GM21576 (cell line): ENCODE data around the gene ZNF581.

Experiments used
- ATAC-seq: cut with Tn5 transposase; IDR thresholded peaks from one replicate; pipeline ENCODE4 v1.9.1; 2021; ENCODE audit warnings: mild to moderate bottlenecking, moderate library complexity; ENCODE audit not compliant: unreplicated experiment

ZNF581 gene

GRCh38 chr19:55661826-55662225 is 18.4 kb downstream of the ZNF581 start:
- no peak for ATAC-seq

DNA sequence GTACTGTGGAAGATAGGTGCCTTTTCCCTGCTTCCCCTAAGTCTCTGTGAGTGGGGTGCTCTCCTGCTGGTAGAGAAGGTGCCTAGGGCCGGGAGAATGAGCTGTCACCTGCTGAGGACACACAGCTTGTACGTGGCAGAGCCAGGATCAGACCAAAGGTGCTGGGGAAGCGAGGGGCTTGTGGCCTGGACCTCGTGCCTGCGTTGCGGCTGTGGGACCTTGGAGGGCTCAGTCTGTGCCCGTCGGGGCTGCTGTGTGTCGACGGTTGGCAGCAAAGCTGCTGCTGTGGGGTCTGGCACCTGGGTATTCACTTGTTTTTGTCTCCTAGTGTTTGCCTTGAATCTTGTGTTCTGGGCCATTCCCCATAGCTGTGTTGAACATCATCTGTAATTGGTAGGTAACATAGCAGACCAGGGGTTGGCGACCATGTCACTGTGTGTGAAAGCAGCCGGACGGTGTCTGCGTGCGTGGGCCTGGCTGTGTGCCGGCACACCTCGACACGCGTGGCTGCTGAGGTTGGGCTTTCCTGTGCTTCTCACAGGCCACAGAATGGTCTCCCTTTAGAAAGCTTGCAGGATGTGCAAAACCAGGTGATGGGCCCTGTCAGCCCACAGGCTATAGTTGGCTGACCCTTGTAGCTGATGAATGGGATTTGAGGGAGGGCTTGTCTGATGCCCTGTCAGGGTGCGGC is 20.5 kb downstream of the ZNF581 start:
- ATAC-seq: no peak

GRCh38 chr19:55666343-55667005 is 23.0 kb downstream of the ZNF581 start:
- ATAC-seq: no peak

- no peak for ATAC-seq
Observed at GRCh38 chr19:55667006-55667381, 23.5 kb downstream of the ZNF581 start.

- no peak for ATAC-seq
Observed at GRCh38 chr19:55667511-55667910, 24.1 kb downstream of the ZNF581 start.

GRCh38 chr19:55667958-55668357 is 24.5 kb downstream of the ZNF581 start:
- ATAC-seq: no peak

DNA sequence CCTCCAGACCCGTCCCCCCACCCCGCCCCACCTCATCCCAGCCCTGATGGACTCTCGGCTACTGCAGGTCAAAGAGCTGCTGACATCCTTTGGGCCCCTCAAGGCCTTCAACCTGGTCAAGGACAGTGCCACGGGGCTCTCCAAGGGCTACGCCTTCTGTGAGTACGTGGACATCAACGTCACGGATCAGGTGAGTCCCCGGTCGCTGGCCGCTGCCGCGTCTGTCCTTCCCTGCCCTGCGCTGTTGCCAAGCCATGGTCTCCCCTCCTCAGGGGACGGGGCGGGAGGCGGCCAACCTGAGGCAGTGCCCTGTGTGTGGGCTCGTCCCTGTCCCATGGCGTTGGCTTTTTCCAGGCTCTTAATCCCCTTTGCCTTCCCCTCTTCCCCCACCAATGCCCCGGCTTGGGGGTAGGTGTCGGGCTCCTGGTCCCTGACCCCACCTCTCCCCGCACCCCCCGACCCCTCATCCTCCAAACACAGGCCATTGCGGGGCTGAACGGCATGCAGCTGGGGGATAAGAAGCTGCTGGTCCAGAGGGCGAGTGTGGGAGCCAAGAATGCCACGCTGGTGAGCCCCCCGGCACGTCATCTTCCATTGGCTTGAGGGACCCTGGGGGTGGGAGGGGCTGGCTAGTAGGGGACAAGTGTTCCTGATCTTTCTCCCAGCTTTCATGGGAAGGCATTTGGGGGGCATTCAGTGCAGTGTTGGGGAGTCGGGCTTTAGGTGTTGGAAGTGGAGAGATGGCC is 25.3 kb downstream of the ZNF581 start:
- no peak for ATAC-seq

- no peak for ATAC-seq
Observed at GRCh38 chr19:55669418-55670279, 26.2 kb downstream of the ZNF581 start.

GRCh38 chr19:55670280-55671053 is 27.0 kb downstream of the ZNF581 start:
- no peak for ATAC-seq

- no peak for ATAC-seq
Observed at GRCh38 chr19:55671054-55671378, 27.6 kb downstream of the ZNF581 start.

GRCh38 chr19:55672418-55672817 is 29.0 kb downstream of the ZNF581 start:
- ATAC-seq: no peak

GRCh38 chr19:55673465-55673864 is 30.0 kb downstream of the ZNF581 start:
- ATAC-seq: no peak

DNA sequence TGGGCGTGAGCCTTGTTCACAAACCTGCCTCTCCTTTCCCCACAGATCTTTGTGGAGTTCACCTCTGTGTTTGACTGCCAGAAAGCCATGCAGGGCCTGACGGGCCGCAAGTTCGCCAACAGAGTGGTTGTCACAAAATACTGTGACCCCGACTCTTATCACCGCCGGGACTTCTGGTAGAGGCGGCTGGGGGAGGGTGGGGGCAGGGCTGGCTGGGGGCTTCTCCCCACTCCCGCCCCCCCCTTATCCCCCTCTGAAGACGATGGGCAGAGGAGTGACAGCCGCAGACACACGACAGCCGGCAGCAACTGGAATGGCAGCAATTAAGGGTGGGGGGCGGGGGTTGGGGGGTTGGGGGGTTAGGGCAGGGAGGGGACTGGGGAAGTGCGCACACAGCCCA is 30.4 kb downstream of the ZNF581 start:
- no peak for ATAC-seq

DNA sequence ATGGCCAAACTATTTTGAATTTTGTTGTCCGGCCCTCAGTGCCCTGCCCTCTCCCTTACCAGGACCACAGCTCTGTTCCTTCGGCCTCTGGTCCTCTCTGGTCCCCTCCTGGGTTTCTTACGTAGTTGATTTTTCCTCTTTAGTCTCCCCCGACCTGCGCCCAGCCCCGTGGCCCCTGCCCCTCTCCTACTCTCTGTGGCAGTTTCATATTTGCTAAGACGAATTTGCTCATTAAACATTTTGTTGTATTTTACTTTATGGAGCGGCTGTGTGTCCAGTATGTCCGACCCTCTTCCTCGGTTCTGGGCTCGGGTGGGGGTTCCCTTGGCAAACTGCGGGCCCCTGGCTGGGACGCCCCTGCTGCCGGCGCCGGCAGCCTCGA is 31.0 kb downstream of the ZNF581 start:
- ATAC-seq: no peak

GRCh38 chr19:55674841-55675660 is 31.6 kb downstream of the ZNF581 start, which contains the start of gene EPN1:
Gene EPN1, plus strand, starts transcription at chr19:55675226. Its CDS starts 3,402 bp downstream, at chr19:55678628.
- peak; percentile 55 for ATAC-seq

GRCh38 chr19:55675661-55676354 is 32.4 kb downstream of the ZNF581 start:
- ATAC-seq: no peak

- no peak for ATAC-seq
Observed at GRCh38 chr19:55676383-55676782, 32.9 kb downstream of the ZNF581 start.

DNA sequence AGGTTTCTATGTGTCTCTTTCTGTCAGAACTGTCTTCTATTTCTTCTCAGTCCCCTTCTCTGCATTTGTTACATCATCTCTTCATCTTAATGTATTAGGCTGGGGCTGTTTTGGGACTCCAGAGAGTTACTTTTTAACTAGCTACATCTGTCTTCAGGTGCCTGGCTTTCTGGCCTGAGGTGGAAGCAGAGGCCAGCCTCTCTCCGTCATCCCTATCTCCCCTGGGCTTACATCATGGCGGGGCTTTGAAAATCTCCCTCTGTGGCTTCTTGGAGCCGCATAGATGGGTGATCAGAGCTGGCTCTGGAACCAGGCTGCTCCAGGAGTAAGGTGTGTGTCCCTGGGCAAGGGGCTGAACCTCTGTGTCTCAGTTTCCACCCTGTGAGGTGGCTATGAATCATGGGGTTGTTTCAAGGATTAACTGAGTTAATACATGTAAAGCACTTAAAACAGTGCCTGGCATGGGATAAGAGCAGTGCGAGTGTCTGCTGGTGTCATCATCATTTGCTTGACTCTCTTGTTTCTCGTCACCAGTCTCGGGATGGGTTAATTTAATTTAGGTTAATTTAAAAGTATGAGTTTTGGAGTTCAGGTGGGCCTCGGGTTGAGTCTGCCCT is 33.5 kb downstream of the ZNF581 start:
- no peak for ATAC-seq
